Left renal cortex interstitium (tissue), 4 donors: ENCODE data around the gene PLA2G12B. TPM values are rescaled to one million over a fixed set of nuclear protein-coding genes. Genes with fewer than 3 reads are reported as not detected.
A peak's percentile ranks its signal among the peaks of the same experiment; 100 is the strongest.
"Not testable (repeated sequence)": the region's sequence is repeated elsewhere in the genome, so short reads cannot be mapped to it uniquely, and the experiment has no call there.

Experiments
- DNase-seq, 4 donors: peaks; one replicate each; pipeline ENCODE4 v3.0.0-alpha.2; 2013; ENCODE audit warnings: low read depth in 4 of 4, low spot score in 2 of 4, missing footprints in 1 of 4
- polyA plus RNA-seq, 4 donors: library from polyadenylated mRNA; unstranded; fragments of 120-200 nt; gene quantifications; one replicate each; pipeline ENCODE4 v1.2.1, GENCODE V29; 2013; ENCODE audit not compliant: insufficient read length in 4 of 4

Gene PLA2G12B
- polyA plus RNA-seq, 4 donors: 5.6 to 8.7 (median 6.6) TPM

GRCh38 chr10:72943498-72944234 is 10.9 kb downstream of the PLA2G12B start:
- no peak for DNase-seq

GRCh38 chr10:72935361-72935760 is 19.2 kb downstream of the PLA2G12B start:
- no peak for DNase-seq

- DNase-seq: no peak
Observed at GRCh38 chr10:72932259-72933015, 22.2 kb downstream of the PLA2G12B start.

GRCh38 chr10:72930276-72930675 is 24.3 kb downstream of the PLA2G12B start:
- no peak for DNase-seq

- no peak for DNase-seq
Observed at GRCh38 chr10:72928798-72929197, 25.8 kb downstream of the PLA2G12B start.

- DNase-seq: no peak
Observed at GRCh38 chr10:72927485-72927884, 27.1 kb downstream of the PLA2G12B start.

- DNase-seq: no peak
Observed at GRCh38 chr10:72925951-72926465, 28.6 kb downstream of the PLA2G12B start.

- DNase-seq: no peak
Observed at GRCh38 chr10:72924351-72924750, 30.3 kb downstream of the PLA2G12B start.

GRCh38 chr10:72921147-72921683 is 33.4 kb downstream of the PLA2G12B start:
- DNase-seq: not testable (repeated sequence)

GRCh38 chr10:72918352-72918751 is 36.3 kb downstream of the PLA2G12B start:
- DNase-seq: no peak

GRCh38 chr10:72917803-72918332 is 36.7 kb downstream of the PLA2G12B start:
- DNase-seq: not testable (repeated sequence)

- not testable (repeated sequence) for DNase-seq
Observed at GRCh38 chr10:72917201-72917600, 37.4 kb downstream of the PLA2G12B start.

GRCh38 chr10:72913287-72913686 is 41.3 kb downstream of the PLA2G12B start:
- no peak for DNase-seq

GRCh38 chr10:72912736-72913135 is 41.9 kb downstream of the PLA2G12B start:
- DNase-seq: peak in 2 of 4 donors; percentile 25 to 27

- DNase-seq: no peak
Observed at GRCh38 chr10:72911758-72912157, 42.8 kb downstream of the PLA2G12B start.

GRCh38 chr10:72910705-72911104 is 43.9 kb downstream of the PLA2G12B start:
- no peak for DNase-seq

- no peak for DNase-seq
Observed at GRCh38 chr10:72906446-72906845, 48.2 kb downstream of the PLA2G12B start.

- DNase-seq: no peak
Observed at GRCh38 chr10:72904806-72905205, 49.8 kb downstream of the PLA2G12B start.

GRCh38 chr10:72903941-72904446 is 50.6 kb downstream of the PLA2G12B start:
- not testable (repeated sequence) for DNase-seq

- DNase-seq: no peak
Observed at GRCh38 chr10:72899545-72899944, 55.1 kb downstream of the PLA2G12B start.

- no peak for DNase-seq
Observed at GRCh38 chr10:72898616-72899015, 56.0 kb downstream of the PLA2G12B start.
